H9 (cell line): ENCODE results near the gene MSI2. TPM values are rescaled to one million over a fixed set of nuclear protein-coding genes. Genes with fewer than 3 reads are reported as not detected.

Source experiments
- DNase-seq: peaks from one replicate; pipeline ENCODE4 v3.0.0-alpha.2; 2017
- H2AFZ ChIP-seq: one replicate; pipeline ENCODE4 v1.6.1; 2013; ENCODE audit warnings: mild to moderate bottlenecking, low read length, control low read depth, moderate library complexity
- H2AK5ac ChIP-seq: 2 replicates; pipeline ENCODE4 v1.6.1; 2013; ENCODE audit warnings: low read length, control low read depth, mixed read lengths; ENCODE audit not compliant: insufficient read length
- H2BK120ac ChIP-seq: one replicate; pipeline ENCODE4 v1.6.1; 2013; ENCODE audit warnings: low read depth, mild to moderate bottlenecking, low read length, control low read depth, inconsistent platforms; ENCODE audit not compliant: poor library complexity, severe bottlenecking
- H2BK12ac ChIP-seq: 2 replicates; pipeline ENCODE4 v1.6.1; 2013; ENCODE audit warnings: low read length, control low read depth, mixed read lengths, low read depth; ENCODE audit not compliant: insufficient read length
- H2BK15ac ChIP-seq: 2 replicates; pipeline ENCODE4 v1.6.1; 2013; ENCODE audit warnings: low read depth, low read length, control low read depth
- H2BK20ac ChIP-seq: one replicate; pipeline ENCODE4 v1.6.1; 2013; ENCODE audit warnings: low read depth, mild to moderate bottlenecking, low read length, control low read depth, inconsistent platforms; ENCODE audit not compliant: poor library complexity, severe bottlenecking
- H2BK5ac ChIP-seq: 2 replicates; pipeline ENCODE4 v1.6.1; 2013; ENCODE audit warnings: low read length, control low read depth, mixed read lengths; ENCODE audit not compliant: insufficient read length
- H3K14ac ChIP-seq: 2 replicates; pipeline ENCODE4 v1.6.1; 2013; ENCODE audit warnings: low read length, control low read depth; ENCODE audit not compliant: insufficient read depth
- H3K18ac ChIP-seq: 2 replicates; pipeline ENCODE4 v1.6.1; 2013; ENCODE audit warnings: low read depth, mild to moderate bottlenecking, mixed read lengths, low read length, control low read depth; ENCODE audit not compliant: insufficient read length
- H3K23ac ChIP-seq: 2 replicates; pipeline ENCODE4 v1.6.1; 2013; ENCODE audit warnings: low read length, control low read depth, mixed read lengths, low read depth; ENCODE audit not compliant: insufficient read length
- H3K23me2 ChIP-seq: 2 replicates; pipeline ENCODE4 v1.6.1; 2013; ENCODE audit warnings: low read depth, mild to moderate bottlenecking, mixed read lengths, low read length, control low read depth; ENCODE audit not compliant: insufficient read length, poor library complexity, severe bottlenecking
- H3K27ac ChIP-seq: 2 replicates; pipeline ENCODE4 v1.5.1; 2013; ENCODE audit warnings: low read length, control low read depth, mixed read lengths, low read depth; ENCODE audit not compliant: insufficient read length
- H3K27me3 ChIP-seq: 2 replicates; pipeline ENCODE4 v1.6.1; 2013; ENCODE audit warnings: low read length, control low read depth, inconsistent platforms; ENCODE audit not compliant: insufficient read depth
- H3K4ac ChIP-seq: 2 replicates; pipeline ENCODE4 v1.6.1; 2013; ENCODE audit warnings: low read depth, mild to moderate bottlenecking, control low read depth, inconsistent platforms, low read length, moderate library complexity
- H3K4me1 ChIP-seq: 2 replicates; pipeline ENCODE4 v1.6.1; 2013; ENCODE audit warnings: low read length, control low read depth, inconsistent platforms; ENCODE audit not compliant: insufficient read depth
- H3K4me2 ChIP-seq: 2 replicates; pipeline ENCODE4 v1.6.1; 2013; ENCODE audit warnings: low read length, control low read depth, mixed read lengths; ENCODE audit not compliant: insufficient read length, insufficient read depth
- H3K56ac ChIP-seq: 2 replicates; pipeline ENCODE4 v1.6.1; 2013; ENCODE audit warnings: low read depth, mild to moderate bottlenecking, mixed read lengths, low read length, control low read depth; ENCODE audit not compliant: insufficient read length
- H3K79me1 ChIP-seq: 2 replicates; pipeline ENCODE4 v1.6.1; 2013; ENCODE audit warnings: low read depth, mild to moderate bottlenecking, moderate library complexity, low read length, control low read depth, inconsistent platforms; ENCODE audit not compliant: insufficient read depth, poor library complexity, severe bottlenecking
- H3K79me2 ChIP-seq: 2 replicates; pipeline ENCODE4 v1.6.1; 2013; ENCODE audit warnings: low read length, control low read depth, inconsistent platforms; ENCODE audit not compliant: insufficient read depth
- H3K9ac ChIP-seq: 2 replicates; pipeline ENCODE4 v1.6.1; 2013; ENCODE audit warnings: low read length, control low read depth, mixed read lengths; ENCODE audit not compliant: insufficient read length; ENCODE audit errors: extremely low read depth
- H3K9me3 ChIP-seq: one replicate; pipeline ENCODE4 v1.6.1; 2013; ENCODE audit warnings: low read depth, low read length, inconsistent platforms; ENCODE audit not compliant: control insufficient read depth
- H3T11ph ChIP-seq: one replicate; pipeline ENCODE4 v1.6.1; 2013; ENCODE audit warnings: mild to moderate bottlenecking, low read length, control low read depth, inconsistent platforms
- H4K20me1 ChIP-seq: one replicate; pipeline ENCODE4 v1.6.1; 2013; ENCODE audit not compliant: control insufficient read depth, insufficient read length, insufficient read depth
- H4K5ac ChIP-seq: 2 replicates; pipeline ENCODE4 v1.6.1; 2013; ENCODE audit warnings: low read depth, mild to moderate bottlenecking, mixed read lengths, low read length, control low read depth; ENCODE audit not compliant: insufficient read length
- H4K8ac ChIP-seq: replicated peaks from 2 replicates; pipeline ENCODE4 v1.6.1; 2013; ENCODE audit warnings: low read length, control low read depth, mixed read lengths, low read depth; ENCODE audit not compliant: insufficient read length
- H4K91ac ChIP-seq: 2 replicates; pipeline ENCODE4 v1.6.1; 2013; ENCODE audit warnings: low read depth, mild to moderate bottlenecking, moderate library complexity, mixed read lengths, low read length, control low read depth; ENCODE audit not compliant: insufficient read length
- H3K27ac Mint-ChIP-seq, 3 experiments: 2 replicates in 2 of 3; 3 replicates in 1 of 3; pipeline ENCODE4 v1.8.0; 2020 to 2021; ENCODE audit warnings: mixed read lengths in 3 of 3, mild to moderate bottlenecking in 1 of 3, moderate library complexity in 1 of 3
- H3K27me3 Mint-ChIP-seq: 2 replicates; pipeline ENCODE4 v1.8.0; 2021; ENCODE audit warnings: low read depth, mild to moderate bottlenecking, moderate library complexity, mixed read lengths
- H3K36me3 Mint-ChIP-seq, 3 experiments: 2 replicates in 2 of 3; 3 replicates in 1 of 3; pipeline ENCODE4 v1.8.0; 2020 to 2021; ENCODE audit warnings: low read depth in 3 of 3, mixed read lengths in 3 of 3; ENCODE audit not compliant: insufficient read depth in 1 of 3
- H3K4me1 Mint-ChIP-seq, 2 experiments: 2 replicates each; pipeline ENCODE4 v1.8.0; 2020; ENCODE audit warnings: mixed read lengths in 2 of 2
- H3K4me3 Mint-ChIP-seq, 2 experiments: 2 replicates in 1 of 2; 3 replicates in 1 of 2; pipeline ENCODE4 v1.8.0; 2020 to 2021; ENCODE audit warnings: mild to moderate bottlenecking in 2 of 2, mixed read lengths in 2 of 2, moderate library complexity in 1 of 2
- H3K9me3 Mint-ChIP-seq, 2 experiments: 2 replicates in 1 of 2; 3 replicates in 1 of 2; pipeline ENCODE4 v1.8.0; 2020; ENCODE audit warnings: mild to moderate bottlenecking in 2 of 2, mixed read lengths in 2 of 2, moderate library complexity in 1 of 2
- CTCF ChIP-seq: fragments of 200-600 bp; sonication (generic); conservative IDR thresholded peaks from 3 replicates; pipeline ENCODE4 v1.8.0; 2021; ENCODE audit warnings: antibody characterized with exemption, mild to moderate bottlenecking
- WGBS: extraction: QIAGEN DNeasy Blood & Tissue Kit; methylation state at CpG from one replicate; pipeline ENCODE4 v1.1.7; 2013; ENCODE audit warnings: missing lambda C conversion rate, low lambda C conversion rate, mixed read lengths; ENCODE audit not compliant: insufficient read length; ENCODE audit errors: extremely low coverage; 5-methylcytosine and 5-hydroxymethylcytosine counted together
- total RNA-seq: library from RNA; stranded (reverse); gene quantifications from 2 replicates; pipeline ENCODE4 v1.2.1, GENCODE V29; 2021

MSI2 gene
- total RNA-seq, 1 experiment from 2014 or later, result 98.5 TPM

DNA sequence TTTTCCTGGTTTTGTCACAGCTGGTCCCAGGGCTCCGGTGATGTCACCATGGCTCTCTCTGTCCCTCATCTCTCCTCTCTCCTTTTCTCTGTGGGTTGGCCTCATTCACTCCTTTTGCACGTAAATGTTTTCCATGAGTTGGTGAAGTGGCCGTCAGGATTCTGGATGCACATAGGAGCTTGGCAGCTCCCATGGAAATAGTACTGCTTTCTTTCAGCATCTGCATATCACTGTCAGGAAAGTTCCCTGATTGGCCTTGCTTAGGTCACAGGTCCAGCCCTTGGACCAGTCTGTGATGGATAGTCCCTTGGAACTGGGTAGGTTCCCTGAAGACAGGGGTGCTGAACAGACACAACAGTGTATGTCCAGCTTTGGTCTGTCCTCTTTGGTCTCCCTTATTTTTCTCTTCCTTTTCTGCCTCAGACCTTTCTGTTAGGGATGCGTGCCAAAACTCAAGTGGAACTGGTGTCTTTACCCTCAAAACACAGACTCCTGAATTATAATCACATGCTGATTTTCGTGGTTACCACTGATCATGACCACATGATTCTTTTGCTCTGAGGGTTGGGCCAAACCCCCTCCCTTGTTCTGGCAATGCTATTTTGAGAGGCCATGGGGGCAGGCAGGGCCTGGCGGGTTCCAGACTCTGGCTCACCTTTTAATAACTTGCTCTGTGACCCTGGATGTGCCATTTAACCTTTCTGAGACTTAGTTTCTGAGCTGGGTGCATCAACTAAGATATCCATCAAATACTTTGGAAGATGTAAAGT lies 99.0 kb downstream of the MSI2 start:
- Histone ChIP-seq H3K4ac (no peak overlapping the region), H3K9me3 (no peaks in the 10 kb centered on the region), H3K27me3 (no peaks in the 10 kb centered on the region), H3K23me2 (no peaks in the 10 kb centered on the region), H2AFZ (no peak overlapping the region), H2BK20ac (no peak overlapping the region), H3T11ph (no peak overlapping the region), H2BK12ac (no peak overlapping the region), H2AK5ac (no peak overlapping the region), H4K20me1 (no peaks in the 10 kb centered on the region), H3K56ac (no peak overlapping the region), H3K9ac (no peak overlapping the region), H3K23ac (no peak overlapping the region), H3K79me2 (no peaks in the 10 kb centered on the region), H4K8ac (no peak overlapping the region), H4K5ac (no peak overlapping the region), H3K79me1 (no peaks in the 10 kb centered on the region), H2BK120ac (no peak overlapping the region), H2BK5ac (no peak overlapping the region), H3K4me1 (no peaks in the 10 kb centered on the region; the same call in 1 of the 2 replicates), H3K4me2 (no peak overlapping the region), H3K14ac (no peak overlapping the region), H2BK15ac (no peak overlapping the region), H3K27ac (no peak overlapping the region), H3K18ac (no peak overlapping the region), H4K91ac (no peak overlapping the region)
- peak overlapping the region in 1 of 3 experiments; percentile 41; a peak in 2 of 7 replicates for H3K27ac Mint-ChIP-seq
- no peaks in the 10 kb centered on the region; the same call in none of the 2 replicates for H3K27me3 Mint-ChIP-seq
- H3K4me1 Mint-ChIP-seq, result peaks cover 34 to 52% of the 10 kb centered on the region in 2 experiments
- no peaks in the 10 kb centered on the region for H3K9me3 Mint-ChIP-seq
- no peak for TF ChIP-seq CTCF
- WGBS, result no CpG with 5 or more reads among the region's 6 CpGs
- no peak for DNase-seq
- H3K36me3 Mint-ChIP-seq, result peaks cover 2 to 12% (median 2%) of the 10 kb centered on the region in 3 experiments; a peak in 5 of 7 replicates
- no peak overlapping the region for H3K4me3 Mint-ChIP-seq
